Neural progenitor cell (in vitro differentiated cells): Measurements from ENCODE around the gene TEDC1.

Source experiments
- CTCF ChIP-seq: fragments of 200-600 bp; sonication (generic); IDR thresholded peaks from 2 replicates; pipeline ENCODE4 v1.5.1; 2017; ENCODE audit warnings: antibody characterized with exemption, mild to moderate bottlenecking
- EZH2 ChIP-seq: fragments of 200-600 bp; sonication (generic); IDR thresholded peaks from 2 replicates; pipeline ENCODE4 v1.6.1; 2017; ENCODE audit warnings: antibody characterized with exemption, mild to moderate bottlenecking, moderate library complexity
- EZH2phosphoT487 ChIP-seq: fragments of 200-600 bp; sonication (generic); IDR thresholded peaks from 2 replicates; pipeline ENCODE4 v1.6.1; 2017; ENCODE audit warnings: antibody characterized with exemption

GRCh38 chr14:105508601-105509000 is 17.6 kb downstream of the TEDC1 start:
- TF ChIP-seq CTCF (no peak), EZH2phosphoT487 (no peak), EZH2 (no peak)
